Measurements from ENCODE around the gene SLC27A6. TPM values are rescaled to one million over a fixed set of nuclear protein-coding genes. Genes with fewer than 3 reads are reported as not detected.
"Not testable (repeated sequence)": the region's sequence is repeated elsewhere in the genome, so short reads cannot be mapped to it uniquely, and the experiment has no call there.

SLC27A6 gene
- 8.8 TPM for total RNA-seq
- 3.9 TPM for polyA plus RNA-seq

DNA sequence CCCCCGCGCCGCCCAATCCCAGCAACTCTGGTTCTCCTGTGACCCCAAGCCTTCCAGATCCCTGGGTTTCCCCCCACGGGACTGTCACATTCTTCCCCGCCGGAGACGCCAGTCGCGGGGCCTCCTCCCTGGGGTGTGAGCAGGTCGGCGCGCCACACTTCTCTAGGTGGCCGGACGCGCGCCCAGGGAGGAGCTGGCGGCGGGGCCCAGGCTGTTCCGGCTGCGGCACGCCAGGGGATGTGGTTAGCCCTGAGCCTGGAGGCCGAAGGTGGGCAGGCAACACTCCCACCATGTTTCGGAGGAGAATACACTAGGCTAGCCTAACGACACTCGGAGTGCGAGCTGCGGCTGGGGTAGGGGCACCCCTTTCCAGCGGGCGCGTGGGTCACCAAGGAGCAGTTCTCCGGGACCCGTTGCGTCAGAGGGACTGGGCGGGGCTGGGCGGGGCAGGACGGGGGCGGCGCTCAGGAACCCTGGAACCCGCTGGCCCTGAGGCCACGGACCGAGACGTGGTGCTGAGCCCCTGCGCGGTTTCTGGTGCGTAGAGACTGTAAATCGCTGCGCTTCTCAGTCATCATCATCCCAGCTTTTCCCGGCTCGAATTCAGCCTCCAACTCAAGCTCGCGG, at the start of gene SLC27A6:
TSS of gene SLC27A6 (plus strand) at position 478 of the 627 bp plus-strand sequence. CDS start 650 bp downstream, outside the sequence.
- Histone ChIP-seq H3K4me3 (ENCODE audit: low read depth, low read length) (peak within 1 kb of the TSS; percentile 57), H3K27ac (ENCODE audit: low read depth) (peak within 1 kb of the TSS; percentile 29), H3K4me1 (ENCODE audit: insufficient read depth) (no peaks in the 10 kb centered on the region), H3K36me3 (ENCODE audit: insufficient read depth) (no peaks in the 10 kb centered on the region)
- no peak for DNase-seq (ENCODE audit: extremely low spot score)
- 3% methylated on average over 51 of the region's 51 CpGs for WGBS

- Histone ChIP-seq H3K4me3 (ENCODE audit: low read depth, low read length) (no peak overlapping the region), H3K27ac (ENCODE audit: low read depth) (no peak overlapping the region), H3K36me3 (ENCODE audit: insufficient read depth) (no peaks in the 10 kb centered on the region), H3K4me1 (ENCODE audit: insufficient read depth) (no peaks in the 10 kb centered on the region)
- DNase-seq (ENCODE audit: extremely low spot score), result no peak
- 94% methylated on average over 2 of the region's 2 CpGs for WGBS
These were observed 45.7 kb upstream of the SLC27A6 start for GRCh38 chr5:128919542-128919941.

GRCh38 chr5:128920345-128921215, 44.7 kb upstream of the SLC27A6 start:
- H3K27ac ChIP-seq (ENCODE audit: low read depth), result no peak overlapping the region
- H3K36me3 ChIP-seq (ENCODE audit: insufficient read depth), result no peaks in the 10 kb centered on the region
- no peaks in the 10 kb centered on the region for H3K4me1 ChIP-seq (ENCODE audit: insufficient read depth)
- 72% methylated on average over 2 of the region's 2 CpGs for WGBS
- no peak for DNase-seq (ENCODE audit: extremely low spot score)
- H3K4me3 ChIP-seq (ENCODE audit: low read depth, low read length), result no peak overlapping the region

- H3K4me1 ChIP-seq (ENCODE audit: insufficient read depth), result no peaks in the 10 kb centered on the region
- H3K4me3 ChIP-seq (ENCODE audit: low read depth, low read length), result no peak overlapping the region
- no peak overlapping the region for H3K27ac ChIP-seq (ENCODE audit: low read depth)
- no peak for DNase-seq (ENCODE audit: extremely low spot score)
- 81% methylated on average over 2 of the region's 2 CpGs for WGBS
- H3K36me3 ChIP-seq (ENCODE audit: insufficient read depth), result no peaks in the 10 kb centered on the region
These were observed 41.0 kb upstream of the SLC27A6 start for GRCh38 chr5:128924299-128924698.

DNA sequence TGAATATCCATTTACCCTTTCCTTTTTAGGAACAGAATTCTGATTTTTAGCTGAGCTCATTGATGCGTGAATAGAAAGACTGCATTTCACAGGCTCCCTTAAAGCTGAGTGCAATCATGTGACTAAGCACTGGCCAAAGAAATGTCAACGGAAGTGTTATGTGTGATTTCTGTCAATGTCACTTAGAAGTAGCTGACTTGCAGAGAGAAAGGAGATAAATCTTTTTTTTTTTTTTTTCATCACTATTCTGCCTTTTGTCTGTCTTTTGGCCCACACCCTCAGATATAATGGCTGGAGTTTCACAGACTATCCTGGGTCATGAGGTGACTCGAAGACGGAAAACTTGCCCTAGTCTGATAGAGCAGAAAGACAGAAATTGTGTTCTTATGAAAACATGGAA, 39.3 kb upstream of the SLC27A6 start:
- Histone ChIP-seq H3K4me3 (ENCODE audit: low read depth, low read length) (no peak overlapping the region), H3K4me1 (ENCODE audit: insufficient read depth) (no peaks in the 10 kb centered on the region), H3K27ac (ENCODE audit: low read depth) (no peak overlapping the region), H3K36me3 (ENCODE audit: insufficient read depth) (no peaks in the 10 kb centered on the region)
- no peak for DNase-seq (ENCODE audit: extremely low spot score)
- 76% methylated on average over 4 of the region's 4 CpGs for WGBS

DNA sequence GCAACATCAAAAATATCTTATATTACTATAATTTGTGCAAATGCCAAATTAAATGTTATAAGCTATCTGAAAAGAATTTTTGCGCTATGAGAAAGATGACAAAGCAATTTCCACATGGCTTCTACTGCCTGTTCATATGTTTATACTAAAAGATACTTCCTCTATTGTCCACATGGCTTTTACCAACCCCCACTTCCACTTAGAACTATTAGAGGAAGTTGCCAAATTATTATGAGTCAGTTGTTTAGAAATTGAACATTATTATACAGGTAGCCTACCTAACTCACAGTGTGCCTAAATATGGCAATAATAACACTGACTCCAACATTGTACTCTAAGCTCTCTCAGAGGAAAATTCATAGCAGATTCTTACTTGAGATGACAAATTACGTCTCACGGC, 37.6 kb upstream of the SLC27A6 start:
- 73% methylated on average over 3 of the region's 3 CpGs for WGBS
- DNase-seq (ENCODE audit: extremely low spot score), result no peak
- Histone ChIP-seq H3K4me3 (ENCODE audit: low read depth, low read length) (no peak overlapping the region), H3K36me3 (ENCODE audit: insufficient read depth) (no peaks in the 10 kb centered on the region), H3K4me1 (ENCODE audit: insufficient read depth) (no peaks in the 10 kb centered on the region), H3K27ac (ENCODE audit: low read depth) (no peak overlapping the region)

DNA sequence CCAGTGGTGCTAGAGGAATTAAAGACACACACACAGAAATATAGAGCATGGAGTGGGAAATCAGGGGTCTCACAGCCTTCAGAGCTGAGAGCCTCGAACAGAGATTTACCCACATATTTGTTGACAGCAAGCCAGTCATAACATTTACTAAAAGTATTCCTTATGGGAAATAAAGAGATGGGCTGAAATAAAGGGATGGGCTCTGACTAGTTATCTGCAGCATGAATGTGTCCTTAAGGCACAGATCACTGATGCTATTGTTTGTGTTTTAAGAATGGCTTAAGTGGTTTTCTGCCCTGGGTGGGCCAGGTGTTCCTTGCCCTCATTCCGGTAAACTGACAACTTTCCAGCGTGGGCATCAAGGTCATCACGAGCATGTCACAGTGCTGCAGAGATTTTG, 33.1 kb upstream of the SLC27A6 start:
- H3K4me3 ChIP-seq (ENCODE audit: low read depth, low read length); DNase-seq (ENCODE audit: extremely low spot score); H3K36me3 ChIP-seq (ENCODE audit: insufficient read depth); H3K27ac ChIP-seq (ENCODE audit: low read depth); H3K4me1 ChIP-seq (ENCODE audit: insufficient read depth): not testable (repeated sequence)
- 96% methylated on average over 4 of the region's 4 CpGs for WGBS

DNA sequence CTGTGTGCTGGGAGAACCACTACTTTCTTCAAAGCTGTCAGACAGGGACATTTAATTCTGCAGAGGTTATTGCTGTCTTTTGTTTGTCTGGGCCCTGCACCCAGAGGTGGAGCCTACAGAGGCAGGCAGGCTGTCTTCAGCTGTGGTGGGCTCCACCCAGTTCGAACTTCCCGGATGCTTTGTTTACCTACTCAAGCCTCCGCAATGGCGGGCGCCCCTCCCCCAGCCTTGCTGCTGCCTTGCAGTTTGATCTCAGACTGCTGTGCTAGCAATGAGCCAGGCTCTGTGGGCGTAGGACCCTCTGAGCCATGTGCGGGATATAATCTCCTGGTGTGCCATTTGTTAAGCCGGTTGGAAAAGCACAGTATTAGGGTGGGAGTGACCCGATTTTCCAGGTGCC, 22.2 kb upstream of the SLC27A6 start:
- DNase-seq (ENCODE audit: extremely low spot score); H3K4me1 ChIP-seq (ENCODE audit: insufficient read depth): not testable (repeated sequence)

GRCh38 chr5:128949847-128950546, 15.3 kb upstream of the SLC27A6 start:
- H3K36me3 ChIP-seq (ENCODE audit: insufficient read depth), result no peaks in the 10 kb centered on the region
- no peak overlapping the region for H3K27ac ChIP-seq (ENCODE audit: low read depth)
- no peaks in the 10 kb centered on the region for H3K4me1 ChIP-seq (ENCODE audit: insufficient read depth)
- DNase-seq (ENCODE audit: extremely low spot score), result no peak
- WGBS, result 81% methylated on average over 3 of the region's 3 CpGs
- H3K4me3 ChIP-seq (ENCODE audit: low read depth, low read length), result no peak overlapping the region

More for the DNA sequence above, 22.2 kb upstream of the SLC27A6 start:
- H3K36me3 ChIP-seq (ENCODE audit: insufficient read depth); H3K4me3 ChIP-seq (ENCODE audit: low read depth, low read length); H3K27ac ChIP-seq (ENCODE audit: low read depth): not testable (repeated sequence)
- 96% methylated on average over 7 of the region's 9 CpGs for WGBS

DNA sequence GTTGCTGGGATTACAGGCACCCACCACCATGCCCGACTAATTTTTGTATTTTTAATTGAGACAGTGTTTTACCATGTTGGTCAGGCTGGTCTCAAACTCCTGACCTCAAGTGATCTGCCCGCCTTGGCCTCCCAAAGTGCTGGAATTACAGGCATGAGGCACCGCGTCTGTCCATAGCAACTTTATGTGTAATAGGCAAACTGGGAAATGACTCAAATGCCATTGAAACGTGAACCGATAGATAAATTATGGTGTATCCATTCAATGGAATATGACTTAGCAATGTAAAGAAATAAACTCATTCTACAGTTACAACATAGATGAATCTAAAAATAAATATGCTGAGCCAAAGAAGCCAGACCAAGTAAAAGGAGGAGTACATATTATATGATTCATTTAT, 14.0 kb upstream of the SLC27A6 start:
- DNase-seq (ENCODE audit: extremely low spot score); H3K4me3 ChIP-seq (ENCODE audit: low read depth, low read length); H3K27ac ChIP-seq (ENCODE audit: low read depth); H3K4me1 ChIP-seq (ENCODE audit: insufficient read depth); H3K36me3 ChIP-seq (ENCODE audit: insufficient read depth): not testable (repeated sequence)
- 93% methylated on average over 6 of the region's 6 CpGs for WGBS

DNA sequence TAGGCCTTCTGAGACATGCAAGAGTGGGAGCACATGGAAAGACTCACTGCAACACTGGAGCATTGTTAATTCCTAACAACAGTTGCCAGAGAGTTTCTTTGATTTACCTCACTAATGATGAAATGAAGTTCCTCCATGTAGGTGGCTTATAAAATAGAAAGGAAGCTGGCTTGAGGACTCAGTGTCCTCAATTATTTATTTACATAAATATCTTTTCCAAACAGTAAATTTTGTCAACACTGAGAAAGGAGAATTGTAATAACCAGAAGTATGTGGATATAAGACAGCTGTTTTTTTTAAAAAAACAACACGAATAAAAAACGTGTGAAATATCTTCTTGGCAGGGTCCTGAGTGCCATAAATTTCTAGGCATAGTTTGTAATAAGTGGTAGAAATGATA, 9.1 kb upstream of the SLC27A6 start:
- 30% methylated on average over 2 of the region's 2 CpGs for WGBS
- Histone ChIP-seq H3K4me1 (ENCODE audit: insufficient read depth) (no peaks in the 10 kb centered on the region), H3K27ac (ENCODE audit: low read depth) (no peak overlapping the region), H3K4me3 (ENCODE audit: low read depth, low read length) (no peak overlapping the region), H3K36me3 (ENCODE audit: insufficient read depth) (no peaks in the 10 kb centered on the region)
- no peak for DNase-seq (ENCODE audit: extremely low spot score)

DNA sequence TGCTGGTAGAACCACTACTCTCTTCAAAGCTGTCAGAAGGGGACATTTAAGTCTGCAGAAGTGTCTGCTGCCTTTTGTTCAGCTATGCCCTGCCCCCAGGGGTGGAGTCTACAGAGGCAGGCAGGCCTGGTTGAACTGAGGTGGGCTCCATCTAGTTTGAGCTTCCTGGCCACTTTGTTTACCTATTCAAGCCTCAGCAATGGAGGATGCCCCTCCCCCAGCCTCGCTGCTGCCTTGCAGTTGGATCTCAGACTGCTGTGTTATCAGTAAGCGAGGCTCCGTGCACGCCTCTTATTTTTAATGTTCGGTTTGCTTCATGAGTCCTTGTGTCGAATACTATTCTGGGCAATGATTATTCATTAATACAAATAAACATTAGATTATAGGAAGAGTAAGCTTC, 3.1 kb upstream of the SLC27A6 start:
- DNase-seq (ENCODE audit: extremely low spot score), result no peak
- WGBS, result 88% methylated on average over 6 of the region's 6 CpGs

GRCh38 chr5:128965638-128966302, 482 bp downstream of the SLC27A6 start:
- Histone ChIP-seq H3K4me3 (ENCODE audit: low read depth, low read length) (peak overlapping the region; percentile 57), H3K27ac (ENCODE audit: low read depth) (no peak overlapping the region)
- no peak for DNase-seq (ENCODE audit: extremely low spot score)

More for the DNA sequence above, 3.1 kb upstream of the SLC27A6 start:
- H3K27ac ChIP-seq (ENCODE audit: low read depth), result no peak overlapping the region
- H3K4me1 ChIP-seq (ENCODE audit: insufficient read depth), result no peaks in the 10 kb centered on the region
- no peaks in the 10 kb centered on the region for H3K36me3 ChIP-seq (ENCODE audit: insufficient read depth)
- no peak overlapping the region for H3K4me3 ChIP-seq (ENCODE audit: low read depth, low read length)

More at GRCh38 chr5:128965638-128966302, 482 bp downstream of the SLC27A6 start:
- no peaks in the 10 kb centered on the region for H3K4me1 ChIP-seq (ENCODE audit: insufficient read depth)
- 45% methylated on average over 24 of the region's 24 CpGs for WGBS
- H3K36me3 ChIP-seq (ENCODE audit: insufficient read depth), result no peaks in the 10 kb centered on the region
